SH-SY5Y (cell line): ENCODE data around the gene PIGN.

Experiments
- GATA2 ChIP-seq: IDR thresholded peaks from 2 replicates; pipeline ENCODE4 v1.6.1; 2011; ENCODE audit warnings: mild to moderate bottlenecking, low read depth, low read length
- GATA3 ChIP-seq: IDR thresholded peaks from 2 replicates; pipeline ENCODE4 v1.6.1; 2011; ENCODE audit warnings: low read depth, mild to moderate bottlenecking, low read length, moderate library complexity

PIGN gene

DNA sequence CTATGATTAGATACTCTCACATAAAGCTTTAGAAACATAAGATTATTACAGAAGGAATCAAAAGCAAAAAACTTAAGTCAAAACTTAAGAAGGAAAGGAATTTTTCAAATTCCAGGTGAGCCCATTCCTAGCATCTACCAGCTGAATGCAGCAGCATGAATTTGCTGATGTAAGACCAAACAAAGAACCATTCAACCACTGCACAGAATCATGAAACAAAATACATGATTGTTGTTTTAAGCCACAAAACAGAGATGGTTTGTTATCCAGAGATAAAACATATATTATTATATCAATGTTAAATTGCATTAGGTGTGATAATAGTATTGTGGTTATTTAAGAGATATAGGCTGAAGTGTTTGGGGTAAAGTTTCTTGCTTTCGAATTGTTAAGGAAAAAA lies 29.0 kb downstream of the PIGN start:
- TF ChIP-seq GATA3 (no peak), GATA2 (no peak)

GRCh38 chr18:62152844-62153243 lies 34.0 kb downstream of the PIGN start:
- TF ChIP-seq GATA2 (no peak), GATA3 (no peak)

DNA sequence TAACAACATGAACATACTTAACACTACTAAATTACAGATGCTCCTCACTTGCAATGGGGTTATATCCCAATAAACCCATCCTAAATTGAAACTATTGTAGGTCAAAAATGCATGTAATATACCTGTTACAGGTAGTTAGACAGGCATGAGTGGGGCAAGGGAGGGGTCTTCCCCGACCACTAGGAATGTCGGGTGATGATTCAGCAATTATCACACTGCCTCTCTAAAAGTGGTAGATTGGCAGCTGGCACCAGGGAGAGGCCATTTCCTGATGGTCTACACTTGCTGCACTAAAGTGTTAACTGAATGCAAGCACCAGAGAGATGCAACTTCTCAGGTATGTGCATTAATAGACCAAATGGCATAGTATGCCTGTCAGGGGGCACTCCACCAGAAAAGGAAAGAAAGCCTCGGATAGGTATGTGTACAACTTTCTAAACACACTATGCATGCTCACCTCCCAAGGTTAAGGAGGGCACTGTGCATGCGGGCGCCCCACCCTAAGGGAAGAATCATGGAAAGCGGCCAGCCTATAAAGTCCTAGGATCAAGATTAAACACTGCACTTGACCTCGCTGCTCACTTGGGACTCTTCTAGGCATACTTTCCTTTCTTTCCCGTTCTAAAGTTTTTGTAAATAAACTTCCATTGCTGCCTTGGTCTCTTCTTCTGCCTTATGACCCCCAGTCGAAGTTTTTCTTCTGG lies 35.6 kb downstream of the PIGN start:
- TF ChIP-seq GATA3 = no peak
- no peak for TF ChIP-seq GATA2

GRCh38 chr18:62144338-62144737 lies 42.5 kb downstream of the PIGN start:
- TF ChIP-seq GATA2 = no peak
- no peak for TF ChIP-seq GATA3

DNA sequence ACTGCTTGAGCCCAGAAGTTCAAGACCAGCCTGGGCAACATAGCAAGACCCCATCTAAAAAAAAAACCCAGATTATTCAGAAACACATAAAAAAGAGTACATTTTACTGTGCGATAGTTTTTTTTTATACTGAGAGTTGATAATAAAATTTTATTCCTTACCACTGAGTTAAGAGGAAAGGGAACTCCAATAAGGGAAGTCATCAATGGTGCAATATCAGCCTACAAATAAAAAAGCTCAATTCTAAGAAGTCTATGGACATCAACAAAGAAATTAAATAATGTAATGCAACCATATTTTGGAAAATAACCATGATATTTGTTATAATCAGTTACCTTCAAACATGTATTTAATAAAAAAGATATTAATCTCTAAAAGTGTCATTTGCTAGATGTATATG lies 46.6 kb downstream of the PIGN start:
- no peak for TF ChIP-seq GATA2
- TF ChIP-seq GATA3 = no peak

DNA sequence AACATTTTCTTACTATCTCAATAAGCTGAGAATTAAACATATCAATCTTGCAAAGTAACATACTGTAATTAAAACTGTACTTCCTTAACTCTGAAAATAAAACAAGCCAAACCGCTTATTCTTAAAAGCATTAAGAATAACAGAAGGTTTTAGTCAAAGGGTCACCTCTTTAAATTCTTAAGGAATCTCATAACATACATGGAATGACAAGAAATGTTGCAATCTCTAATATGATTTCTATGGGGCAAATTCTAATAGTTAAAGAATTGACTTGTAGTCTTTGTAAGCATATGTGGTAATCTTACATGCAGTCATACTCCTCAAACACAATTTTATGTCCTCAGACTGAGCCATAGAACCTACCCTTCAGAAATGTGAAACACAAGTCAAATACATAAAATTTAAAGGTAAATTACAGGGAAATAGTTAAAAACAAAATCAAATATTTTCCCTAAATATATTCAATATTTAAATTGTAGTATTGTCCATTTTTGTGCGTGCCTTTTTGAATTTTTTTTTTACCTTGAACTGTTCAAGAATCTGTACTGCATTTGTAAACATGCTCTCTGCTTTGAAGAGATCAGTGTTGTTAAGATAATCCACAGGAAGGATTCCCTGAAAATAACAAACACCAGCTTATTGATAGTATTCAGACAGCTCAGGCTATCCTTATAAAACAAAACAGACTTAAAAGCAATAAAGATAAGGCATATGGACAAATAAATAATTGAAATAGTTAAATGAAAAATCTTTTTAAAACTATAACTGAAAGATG lies 48.2 kb downstream of the PIGN start:
- no peak for TF ChIP-seq GATA2
- no peak for TF ChIP-seq GATA3

- TF ChIP-seq GATA2 (no peak), GATA3 (no peak)
Observed at GRCh38 chr18:62131301-62131909, 55.5 kb downstream of the PIGN start.

GRCh38 chr18:62128157-62128556 lies 58.7 kb downstream of the PIGN start:
- TF ChIP-seq GATA2 (no peak), GATA3 (no peak)

GRCh38 chr18:62126737-62127136 lies 60.1 kb downstream of the PIGN start:
- TF ChIP-seq GATA2 = no peak
- no peak for TF ChIP-seq GATA3

DNA sequence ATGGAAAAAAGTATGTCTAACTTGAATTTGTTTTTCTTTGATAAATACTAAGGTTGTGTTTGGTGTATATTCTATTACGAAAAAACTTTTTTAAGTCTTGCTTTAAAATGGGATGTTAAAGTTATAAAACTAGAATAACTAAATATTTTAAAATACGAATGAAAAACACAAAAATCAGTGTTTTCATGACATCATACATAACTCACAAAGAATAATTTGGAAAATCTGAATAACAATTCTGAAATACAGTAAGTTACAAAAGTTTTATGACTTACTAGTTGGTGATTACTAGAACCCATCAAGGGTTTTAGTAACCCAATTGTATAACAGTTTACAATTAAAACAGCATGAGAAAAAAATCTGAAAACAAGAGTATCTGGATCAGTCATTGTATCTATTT lies 61.2 kb downstream of the PIGN start:
- TF ChIP-seq GATA2 (no peak), GATA3 (no peak)

DNA sequence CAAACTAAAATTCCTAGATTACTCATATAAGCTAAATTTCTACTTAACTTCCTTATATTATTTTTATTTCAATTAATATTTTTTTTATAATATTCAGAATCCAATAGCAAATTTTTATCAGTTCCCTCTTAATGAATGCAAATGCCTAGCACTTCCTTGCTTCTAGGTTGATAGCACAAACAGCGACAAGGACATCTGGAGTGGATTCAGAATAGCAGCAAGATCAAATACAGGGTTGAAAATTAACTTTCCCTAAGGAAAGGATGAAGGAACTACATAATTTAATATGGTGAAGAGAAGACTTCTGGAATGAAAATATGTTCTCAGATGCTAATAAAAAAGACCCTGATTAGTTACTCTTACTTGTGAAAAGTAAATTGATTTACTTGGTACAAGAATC lies 64.5 kb downstream of the PIGN start:
- TF ChIP-seq GATA3 (no peak), GATA2 (no peak)

GRCh38 chr18:62119884-62120283 lies 67.0 kb downstream of the PIGN start:
- TF ChIP-seq GATA2 = no peak
- TF ChIP-seq GATA3 = no peak

DNA sequence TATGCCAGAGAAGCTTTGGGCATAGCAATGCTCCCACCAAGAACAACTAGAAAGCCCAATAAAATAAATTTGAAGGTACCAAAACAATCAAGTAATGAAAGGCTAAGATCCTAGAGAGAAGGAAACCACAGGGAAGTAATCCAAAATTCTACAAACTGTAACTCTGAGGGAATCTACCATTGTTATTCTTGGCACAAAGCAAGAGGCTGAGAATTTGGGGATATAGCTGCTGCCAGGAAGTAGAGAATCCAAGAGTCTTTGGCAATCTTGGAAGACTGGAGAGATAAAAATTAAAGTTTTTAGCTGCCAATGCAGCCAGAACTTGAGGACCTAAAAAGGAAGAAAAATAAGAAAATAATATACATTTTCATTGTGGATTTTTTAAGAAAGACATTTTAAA lies 68.5 kb downstream of the PIGN start:
- TF ChIP-seq GATA3 (no peak), GATA2 (no peak)

GRCh38 chr18:62109676-62110075 lies 77.2 kb downstream of the PIGN start:
- TF ChIP-seq GATA2 (no peak), GATA3 (no peak)

DNA sequence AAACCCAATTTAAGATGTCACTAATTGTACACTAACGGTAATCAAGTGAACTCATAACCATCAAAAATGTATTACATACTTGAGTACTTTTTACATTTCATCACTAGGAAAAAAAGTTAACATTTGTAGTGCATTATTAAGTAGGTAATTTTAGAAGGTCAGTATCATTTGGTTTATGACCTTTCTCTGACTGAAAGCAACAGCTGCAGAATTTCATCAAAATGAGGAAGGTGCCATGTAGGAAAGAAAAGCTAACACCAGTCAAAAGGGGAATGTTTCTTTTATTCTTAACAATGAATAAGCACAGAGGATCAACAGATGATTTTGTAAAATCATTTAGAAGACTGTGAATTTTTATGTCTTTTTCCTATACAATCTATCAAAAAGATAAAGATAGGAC lies 79.0 kb downstream of the PIGN start:
- TF ChIP-seq GATA2 = no peak
- TF ChIP-seq GATA3 = no peak

DNA sequence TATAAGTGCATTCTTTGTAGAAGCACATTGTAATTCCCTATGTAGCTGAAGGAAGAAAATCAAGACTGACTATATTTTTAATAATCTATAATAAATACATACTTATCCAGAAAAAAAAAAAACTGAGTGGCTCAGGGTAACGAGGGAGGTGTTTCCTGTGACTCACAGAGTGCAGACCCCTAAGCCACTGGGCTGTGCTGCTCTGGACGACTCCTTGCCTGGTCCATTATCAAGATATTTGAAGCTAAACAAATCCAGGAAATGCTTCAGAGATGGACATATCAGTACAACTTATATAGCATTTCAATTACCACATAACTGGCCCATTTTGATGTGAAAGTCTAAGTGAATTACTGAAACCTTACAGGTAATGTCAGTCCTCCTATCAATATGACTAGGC lies 80.6 kb downstream of the PIGN start:
- no peak for TF ChIP-seq GATA2
- TF ChIP-seq GATA3 = no peak
